Measurements from ENCODE around the gene CXCL14. TPM values are rescaled to one million over a fixed set of nuclear protein-coding genes. Genes with fewer than 3 reads are reported as not detected.

CXCL14 gene
- total and polyA plus RNA-seq, 2 of the 4 experiments (the other 2 are of a cell fraction) = not detected

GRCh38 chr5:135564331-135564730 lies 14.5 kb downstream of the CXCL14 start:
- no peak overlapping the region for H2BK20ac ChIP-seq (ENCODE audit: low read depth, low read length)
- no TSS peak for BruUV-seq (replicated peaks)
- no peak overlapping the region for H3K9ac ChIP-seq (ENCODE audit: low read depth, low read length)
- H3K36me3 ChIP-seq (ENCODE audit: control insufficient read depth, insufficient read depth, low read length) = no peaks in the 10 kb centered on the region
- intact Hi-C loops (cut with micrococcal nuclease) (loop anchor here (10.0 kb wide), 1 partner anchor 650 kb away; no protein-coding TSS in a partner anchor), dilution Hi-C loops (cut with HindIII; ENCODE audit: low sequenced_read_pairs, unreplicated experiment) (loop anchor here (25.0 kb wide), 1 partner anchor 102 kb away; the partner anchor contains the start of gene TIFAB), in situ Hi-C loops (cut with MboI; ENCODE audit: low sequenced_read_pairs) (loop anchor here (10.0 to 25.0 kb wide), 2 partner anchors 270 to 648 kb away; partner anchors contain the start of gene SLC25A48)
- no peak overlapping the region for H2BK15ac ChIP-seq (ENCODE audit: low read depth, low read length)
- H4K91ac ChIP-seq (ENCODE audit: insufficient read depth, low read depth, low read length) = no peak overlapping the region
- no peak overlapping the region for H2AFZ ChIP-seq (replicated peaks; ENCODE audit: low read length, poor library complexity)
- no peaks in the 10 kb centered on the region for H3K4me1 ChIP-seq (ENCODE audit: control insufficient read depth, insufficient read depth, low read length)
- no peak overlapping the region for H3K18ac ChIP-seq (ENCODE audit: low read depth, low read length)
- H3K27ac ChIP-seq (ENCODE audit: insufficient read depth, low read length) = no peak overlapping the region
- no peaks in the 10 kb centered on the region for H4K20me1 ChIP-seq (ENCODE audit: insufficient read depth, low read length)
- H3K4me2 ChIP-seq (ENCODE audit: low read depth, low read length) = no peak overlapping the region
- ATAC-seq (ENCODE audit: low read depth) (no peak), DNase-seq (no peak)
- CTCF ChIA-PET = interaction anchor here (4.6 to 5.4 kb wide), 2 partner anchors 11 to 98 kb away, joined by 36 to 56 read pairs; no protein-coding TSS in a partner anchor
- H3K4me3 ChIP-seq (ENCODE audit: insufficient read depth, low read depth, low read length) = no peak overlapping the region
- no peak overlapping the region for H3K14ac ChIP-seq (replicated peaks; ENCODE audit: low read depth, low read length)
- no peak overlapping the region for H2BK5ac ChIP-seq (ENCODE audit: low read depth, low read length, poor library complexity, severe bottlenecking)
- no peak overlapping the region for H3K4ac ChIP-seq (ENCODE audit: low read depth, low read length)
- 100% methylated on average over 1 of the region's 5 CpGs; no CpG with 5 or more reads in 1 of the 2 experiments for WGBS, 2 experiments (ENCODE audit: extremely low coverage in 2 of 2, insufficient read length in 1 of 2)
- no peaks in the 10 kb centered on the region for H3K79me1 ChIP-seq (ENCODE audit: low read depth in 1 of 2, low read length in 2 of 2)
- H4K5ac ChIP-seq (ENCODE audit: low read depth, low read length) = no peak overlapping the region
- H2AK9ac ChIP-seq (replicated peaks; ENCODE audit: low read depth, low read length, poor library complexity) = no peak overlapping the region
- H3K56ac ChIP-seq (ENCODE audit: extremely low read depth, insufficient read depth, low read length) = no peak overlapping the region
- POLR2A ChIA-PET (ENCODE audit: unreplicated experiment) = no interaction called here
- no peak overlapping the region for H2AK5ac ChIP-seq (ENCODE audit: low read depth, low read length)
- H3K9me3 ChIP-seq (ENCODE audit: control insufficient read depth, insufficient read depth, low read length) = no peaks in the 10 kb centered on the region
- no peak overlapping the region for H3K23ac ChIP-seq (ENCODE audit: low read depth, low read length)
- H3K9me1 ChIP-seq (ENCODE audit: insufficient read depth, low read length) = no peaks in the 10 kb centered on the region
- H2BK120ac ChIP-seq (ENCODE audit: low read depth, low read length) = no peak overlapping the region
- H3K27me3 ChIP-seq (ENCODE audit: control insufficient read depth, insufficient read depth, low read length) = peaks cover 15% of the 10 kb centered on the region
- TF ChIP-seq SMC3 (IDR thresholded peaks at IDR 0.05; ENCODE audit: low read depth, low read length) (no peak), NFE2L2 (IDR thresholded peaks at IDR 0.05; ENCODE audit: low read depth, low read length) (no peak), MXI1 (IDR thresholded peaks at IDR 0.05; ENCODE audit: borderline replicate concordance, low read depth, low read length) (no peak), MAZ (IDR thresholded peaks at IDR 0.05; ENCODE audit: borderline replicate concordance, low read depth, low read length) (no peak), FOS (IDR thresholded peaks at IDR 0.05; ENCODE audit: low read depth, low read length) (no peak), RCOR1 (IDR thresholded peaks at IDR 0.05; ENCODE audit: insufficient replicate concordance, low read length) (no peak), CEBPB (IDR thresholded peaks at IDR 0.05; ENCODE audit: low read depth, low read length) (no peak), BHLHE40 (IDR thresholded peaks at IDR 0.05; ENCODE audit: low read depth, low read length) (no peak), USF2 (IDR thresholded peaks at IDR 0.05; ENCODE audit: low read depth, low read length) (no peak), POLR2A (IDR thresholded peaks at IDR 0.05; ENCODE audit: low read depth, low read length) (no peak), CTCF (conservative IDR thresholded peaks at IDR 0.05; ENCODE audit: low read depth, low read length) (no peak), RFX5 (IDR thresholded peaks at IDR 0.05; ENCODE audit: low read depth, low read length) (no peak), MAFK (IDR thresholded peaks at IDR 0.05; ENCODE audit: low read depth, low read length) (no peak)
- TF ChIP-seq, protein P1, sequence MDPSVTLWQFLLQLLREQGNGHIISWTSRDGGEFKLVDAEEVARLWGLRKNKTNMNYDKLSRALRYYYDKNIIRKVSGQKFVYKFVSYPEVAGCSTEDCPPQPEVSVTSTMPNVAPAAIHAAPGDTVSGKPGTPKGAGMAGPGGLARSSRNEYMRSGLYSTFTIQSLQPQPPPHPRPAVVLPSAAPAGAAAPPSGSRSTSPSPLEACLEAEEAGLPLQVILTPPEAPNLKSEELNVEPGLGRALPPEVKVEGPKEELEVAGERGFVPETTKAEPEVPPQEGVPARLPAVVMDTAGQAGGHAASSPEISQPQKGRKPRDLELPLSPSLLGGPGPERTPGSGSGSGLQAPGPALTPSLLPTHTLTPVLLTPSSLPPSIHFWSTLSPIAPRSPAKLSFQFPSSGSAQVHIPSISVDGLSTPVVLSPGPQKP (IDR thresholded peaks at IDR 0.05; ENCODE audit: borderline replicate concordance, low read depth, low read length) = no peak
- no peak overlapping the region for H4K8ac ChIP-seq (ENCODE audit: low read depth in 2 of 2, low read length in 2 of 2)

Data from IMR-90 (cell line).